K562 (cell line): ENCODE data around the gene CCDC69. TPM values are rescaled to one million over a fixed set of nuclear protein-coding genes. Genes with fewer than 3 reads are reported as not detected.

ENCODE experiments used
- ATAC-seq: fragments of 200-7000 bp; cut with Tn5 transposase; 3 replicates; pipeline ENCODE4 v1.9.1; 2020; ENCODE audit warnings: moderate library complexity
- BruUV-seq: library from RNA; stranded (reverse); fragments of 400-500 nt; replicated peaks from 2 replicates; lab custom pipeline; 2021; lab: Mats Ljungman, UMichigan
- CTCF ChIA-PET: fragments of 300-600 bp; formaldehyde crosslinking; extraction: SDS; loops from one replicate; lab custom pipeline; 2021; ENCODE audit warnings: low intra/inter-chr PET ratio; lab: Yijun Ruan, JAX
- POLR2A ChIA-PET: fragments of 300-600, 350-650 bp; sonication (Branson Sonifier 250); formaldehyde crosslinking; extraction: SDS; loops from one replicate; lab custom pipeline; 2021; ENCODE audit warnings: antibody characterized with exemption, inconsistent platforms; lab: Yijun Ruan, JAX
- DNase-seq, 4 experiments: peaks; one replicate each; pipeline versions ENCODE4 v3.0.0 to v3.0.0-alpha.2; 2011 to 2018; ENCODE audit warnings: low spot score in 3 of 4, mixed read lengths in 3 of 4; ENCODE audit errors: extremely low read depth in 1 of 4
- FAIRE-seq: peaks from 2 replicates; lab custom pipeline; 2011; peaks lifted over from hg19 to GRCh38; lab: Jason Lieb, UNC
- H2AFZ ChIP-seq: 2 replicates; pipeline ENCODE4 v1.6.0; 2011; ENCODE audit warnings: low read depth, low read length, control low read depth, inconsistent platforms
- H3K27ac ChIP-seq: fragments of 200-600 bp; 3 replicates; pipeline ENCODE4 v1.8.0; 2011; ENCODE audit warnings: low read depth, mild to moderate bottlenecking, control low read depth, inconsistent platforms, low read length, moderate library complexity, mixed read lengths; ENCODE audit errors: extremely low read depth
- H3K27me3 ChIP-seq, 2 experiments: fragments of 300-600 bp in 1 of 2; 2 replicates in 1 of 2; 3 replicates in 1 of 2; pipeline versions ENCODE4 v1.6.0 to v1.8.0; 2011; ENCODE audit warnings: inconsistent platforms in 2 of 2, low read length in 2 of 2, mild to moderate bottlenecking in 1 of 2, mixed read lengths in 1 of 2, moderate library complexity in 1 of 2; ENCODE audit not compliant: control insufficient read depth in 2 of 2, insufficient read depth in 2 of 2
- H3K36me3 ChIP-seq: fragments of 300-600 bp; 3 replicates; pipeline ENCODE4 v1.8.0; 2011; ENCODE audit warnings: mild to moderate bottlenecking, low read length, inconsistent platforms; ENCODE audit not compliant: control insufficient read depth, insufficient read depth
- H3K4me1 ChIP-seq, 2 experiments: fragments of 200-600 bp in 1 of 2; replicated peaks in 1 of 2; 2 replicates in 1 of 2; 3 replicates in 1 of 2; pipeline versions ENCODE4 v1.5.1 to v1.8.0; 2011; ENCODE audit warnings: inconsistent platforms in 2 of 2, low read length in 2 of 2, mild to moderate bottlenecking in 1 of 2, mixed read lengths in 1 of 2, moderate library complexity in 1 of 2; ENCODE audit not compliant: control insufficient read depth in 2 of 2, insufficient read depth in 2 of 2
- H3K4me2 ChIP-seq: 2 replicates; pipeline ENCODE4 v1.6.1; 2011; ENCODE audit warnings: low read length, control low read depth, inconsistent platforms, mixed read lengths; ENCODE audit not compliant: insufficient read depth
- H3K4me3 ChIP-seq: fragments of 200-600 bp; sonication (generic), shearing (Covaris generic); 2 replicates; pipeline ENCODE4 v1.5.1; 2016; ENCODE audit warnings: control low read depth, inconsistent platforms
- H3K79me2 ChIP-seq: fragments of 200-600 bp; 3 replicates; pipeline ENCODE4 v1.8.0; 2011; ENCODE audit warnings: low read length, inconsistent platforms; ENCODE audit not compliant: control insufficient read depth, insufficient read depth
- H3K9ac ChIP-seq, 2 experiments: 2 replicates each; pipeline versions ENCODE4 v1.6.0 to v1.6.1; 2011; ENCODE audit warnings: low read depth in 2 of 2, low read length in 2 of 2, control low read depth in 1 of 2, inconsistent platforms in 1 of 2, mild to moderate bottlenecking in 1 of 2, mixed read lengths in 1 of 2; ENCODE audit not compliant: insufficient read depth in 1 of 2
- H3K9me1 ChIP-seq: one replicate; pipeline ENCODE4 v1.6.0; 2011; ENCODE audit warnings: inconsistent platforms, mild to moderate bottlenecking, low read length, moderate library complexity; ENCODE audit not compliant: control insufficient read depth, insufficient read depth
- H3K9me3 ChIP-seq: replicated peaks from 2 replicates; pipeline ENCODE4 v1.5.1; 2011; ENCODE audit warnings: low read depth, low read length, inconsistent platforms; ENCODE audit not compliant: control insufficient read depth, insufficient read depth
- H4K20me1 ChIP-seq: replicated peaks from 2 replicates; pipeline ENCODE4 v1.6.1; 2011; ENCODE audit warnings: low read length, inconsistent platforms, mixed read lengths; ENCODE audit not compliant: control insufficient read depth, insufficient read depth
- GABPB2 ChIP-seq: fragments of 250-450 bp; sonication (Bioruptor Pico); conservative IDR thresholded peaks from 2 replicates; pipeline ENCODE4 v1.5.1; 2021; ENCODE audit warnings: mild to moderate bottlenecking
- HNRNPLL ChIP-seq: fragments of 200-400 bp; formaldehyde crosslinking; IDR thresholded peaks from 2 replicates; pipeline ENCODE4 v1.6.1; 2017; ENCODE audit warnings: low read length, low read depth, mild to moderate bottlenecking; ENCODE audit not compliant: poor library complexity, severe bottlenecking
- MEIS2 ChIP-seq: fragments of 450-650 bp; IDR thresholded peaks from 2 replicates; pipeline ENCODE4 v1.6.1; 2014; ENCODE audit warnings: mild to moderate bottlenecking; ENCODE audit not compliant: partially characterized antibody
- MTA2 ChIP-seq: fragments of 450-650 bp; IDR thresholded peaks from 2 replicates; pipeline ENCODE4 v1.6.1; 2016; ENCODE audit warnings: low read depth
- NBN ChIP-seq: fragments of 450-650 bp; IDR thresholded peaks from 2 replicates; pipeline ENCODE4 v1.6.1; 2016; ENCODE audit warnings: low read depth, mild to moderate bottlenecking
- PCBP1 ChIP-seq: fragments of 200-400 bp; formaldehyde crosslinking; IDR thresholded peaks from 2 replicates; pipeline ENCODE4 v1.6.1; 2018; ENCODE audit warnings: mild to moderate bottlenecking, low read depth, low read length; ENCODE audit not compliant: poor library complexity, severe bottlenecking
- TAF7 ChIP-seq: fragments of 450-650 bp; IDR thresholded peaks from 2 replicates; pipeline ENCODE4 v1.6.1; 2016; ENCODE audit warnings: missing genetic modification characterization, missing compliant biosample characterization
- TCF7L2 ChIP-seq: fragments of 150-350 bp; IDR thresholded peaks from 2 replicates; pipeline ENCODE4 v1.6.1; 2016; ENCODE audit warnings: low read depth, mild to moderate bottlenecking, low read length, moderate library complexity
- XRCC5 ChIP-seq: fragments of 200-400 bp; formaldehyde crosslinking; IDR thresholded peaks from 2 replicates; pipeline ENCODE4 v1.6.1; 2017; ENCODE audit warnings: low read depth, mild to moderate bottlenecking, low read length
- ZNF277 ChIP-seq: fragments of 250-450 bp; sonication (Bioruptor Pico); IDR thresholded peaks from 2 replicates; pipeline ENCODE4 v1.8.0; 2022; ENCODE audit warnings: inconsistent platforms, mild to moderate bottlenecking, moderate library complexity, borderline replicate concordance
- ZNF324 ChIP-seq: fragments of 250-450 bp; sonication (Bioruptor Pico); IDR thresholded peaks from 2 replicates; pipeline ENCODE4 v1.4.0; 2020; ENCODE audit warnings: mild to moderate bottlenecking
- WGBS: fragments of 100-300 bp; shearing (Covaris generic); methylation state at CpG from one replicate; pipeline ENCODE4 v1.1.6; 2016; ENCODE audit warnings: low coverage, mixed read lengths; ENCODE audit not compliant: insufficient coverage; ENCODE audit errors: missing lambda C conversion rate; 5-methylcytosine and 5-hydroxymethylcytosine counted together
- in situ Hi-C: fragments of 300-500 bp; cut with MboI; formaldehyde crosslinking; loops from 4 replicates; pipeline ENCODE4 v1.15.0; 2018; ENCODE audit warnings: inconsistent platforms, mixed read lengths
- intact Hi-C: fragments of 100-400 bp; cut with micrococcal nuclease; formaldehyde crosslinking; loops from 2 replicates; pipeline ENCODE4 v1.14.2; 2022
- polyA plus RNA-seq, 8 experiments: library from polyadenylated mRNA; depleted of rRNA in 4 of 8; stranded (reverse) in 5 of 8; unstranded in 3 of 8; fragments of >200 nt; fragmentation: Nextera tagmentation in 2 of 8; fragmentation: Illumina TruSeq in 1 of 8; extraction: Ambion mirVana in 2 of 8; extraction: Trizol in 1 of 8; gene quantifications; 2 replicates each; pipeline versions ENCODE4 v1.2.1 to v1.2.3, GENCODE V29; 2011 to 2014; ENCODE audit warnings: inconsistent platforms in 1 of 8, missing spikeins in 1 of 8
- total RNA-seq, 7 experiments: library from RNA; depleted of rRNA in 6 of 7; stranded (reverse); fragments of >200 nt in 6 of 7; fragmentation: Illumina TruSeq in 2 of 7; extraction: Trizol in 2 of 7; gene quantifications; 2 replicates each; pipeline versions ENCODE4 v1.2.1 to v1.2.3, GENCODE V29; 2011 to 2021; ENCODE audit warnings: low replicate concordance in 1 of 7
- TF ChIP-seq, protein P1 (sequence below): sonication (generic); formaldehyde crosslinking; IDR thresholded peaks from 2 replicates; pipeline ENCODE4 v1.8.0; 2022; ENCODE audit warnings: mild to moderate bottlenecking, missing genetic modification reagents

The CCDC69 gene
- total and polyA plus RNA-seq, 9 of the 15 experiments (the other 6 are each of a cell fraction or from before 2014, with no cell fraction given): 0.65 to 12.2 (median 7.6) TPM

GRCh38 chr5:151144922-151145321 is 79.0 kb downstream of the CCDC69 start:
- Histone ChIP-seq H3K4me3 (no peak overlapping the region), H3K9ac (no peak overlapping the region), H3K27ac (no peak overlapping the region), H3K9me1 (no peaks in the 10 kb centered on the region), H3K4me2 (no peak overlapping the region), H3K36me3 (no peaks in the 10 kb centered on the region), H4K20me1 (no peaks in the 10 kb centered on the region; the same call in 1 of the 2 replicates), H2AFZ (no peak overlapping the region), H3K79me2 (no peaks in the 10 kb centered on the region), H3K9me3 (no peaks in the 10 kb centered on the region), H3K27me3 (peaks cover 21 to 59% of the 10 kb centered on the region in 2 experiments; a peak in 3 of 5 replicates), H3K4me1 (no peaks in the 10 kb centered on the region; a peak in 1 of 5 replicates)
- no peak for ATAC-seq
- no peak for FAIRE-seq
- intact Hi-C loops: no loop called here
- in situ Hi-C loops: no loop called here
- ChIA-PET POLR2A (no interaction called here), CTCF (no interaction called here)
- WGBS: 4% methylated on average over 7 of the region's 7 CpGs
- TF ChIP-seq NBN (no peak), MTA2 (no peak), TCF7L2 (no peak), MEIS2 (no peak)
- no peak for DNase-seq
- BruUV-seq: no TSS peak

- Histone ChIP-seq H3K4me2 (no peak overlapping the region), H3K79me2 (no peaks in the 10 kb centered on the region), H3K9me3 (no peaks in the 10 kb centered on the region), H3K27ac (no peak overlapping the region), H3K4me3 (no peak overlapping the region), H2AFZ (no peak overlapping the region), H3K9ac (no peak overlapping the region), H3K36me3 (no peaks in the 10 kb centered on the region), H3K9me1 (no peaks in the 10 kb centered on the region), H3K27me3 (peaks cover 21 to 59% of the 10 kb centered on the region in 2 experiments; a peak in 3 of 5 replicates), H3K4me1 (no peaks in the 10 kb centered on the region), H4K20me1 (no peaks in the 10 kb centered on the region; the same call in 1 of the 2 replicates)
- POLR2A ChIA-PET: no interaction called here
- DNase-seq: no peak
- no peak for ATAC-seq
- no peak for FAIRE-seq
- WGBS: 20% methylated on average over 6 of the region's 6 CpGs
- CTCF ChIA-PET: no interaction called here
- intact Hi-C loops: no loop called here
- in situ Hi-C loops: no loop called here
- BruUV-seq: no TSS peak
- no peak for TF ChIP-seq ZNF324 (CRISPR knock-in tag)
- no peak for TF ChIP-seq XRCC5
- TF ChIP-seq GABPB2 (CRISPR knock-in tag): no peak
- TF ChIP-seq ZNF277: no peak
- TF ChIP-seq TAF7 (tag): no peak
- TF ChIP-seq, protein P1, sequence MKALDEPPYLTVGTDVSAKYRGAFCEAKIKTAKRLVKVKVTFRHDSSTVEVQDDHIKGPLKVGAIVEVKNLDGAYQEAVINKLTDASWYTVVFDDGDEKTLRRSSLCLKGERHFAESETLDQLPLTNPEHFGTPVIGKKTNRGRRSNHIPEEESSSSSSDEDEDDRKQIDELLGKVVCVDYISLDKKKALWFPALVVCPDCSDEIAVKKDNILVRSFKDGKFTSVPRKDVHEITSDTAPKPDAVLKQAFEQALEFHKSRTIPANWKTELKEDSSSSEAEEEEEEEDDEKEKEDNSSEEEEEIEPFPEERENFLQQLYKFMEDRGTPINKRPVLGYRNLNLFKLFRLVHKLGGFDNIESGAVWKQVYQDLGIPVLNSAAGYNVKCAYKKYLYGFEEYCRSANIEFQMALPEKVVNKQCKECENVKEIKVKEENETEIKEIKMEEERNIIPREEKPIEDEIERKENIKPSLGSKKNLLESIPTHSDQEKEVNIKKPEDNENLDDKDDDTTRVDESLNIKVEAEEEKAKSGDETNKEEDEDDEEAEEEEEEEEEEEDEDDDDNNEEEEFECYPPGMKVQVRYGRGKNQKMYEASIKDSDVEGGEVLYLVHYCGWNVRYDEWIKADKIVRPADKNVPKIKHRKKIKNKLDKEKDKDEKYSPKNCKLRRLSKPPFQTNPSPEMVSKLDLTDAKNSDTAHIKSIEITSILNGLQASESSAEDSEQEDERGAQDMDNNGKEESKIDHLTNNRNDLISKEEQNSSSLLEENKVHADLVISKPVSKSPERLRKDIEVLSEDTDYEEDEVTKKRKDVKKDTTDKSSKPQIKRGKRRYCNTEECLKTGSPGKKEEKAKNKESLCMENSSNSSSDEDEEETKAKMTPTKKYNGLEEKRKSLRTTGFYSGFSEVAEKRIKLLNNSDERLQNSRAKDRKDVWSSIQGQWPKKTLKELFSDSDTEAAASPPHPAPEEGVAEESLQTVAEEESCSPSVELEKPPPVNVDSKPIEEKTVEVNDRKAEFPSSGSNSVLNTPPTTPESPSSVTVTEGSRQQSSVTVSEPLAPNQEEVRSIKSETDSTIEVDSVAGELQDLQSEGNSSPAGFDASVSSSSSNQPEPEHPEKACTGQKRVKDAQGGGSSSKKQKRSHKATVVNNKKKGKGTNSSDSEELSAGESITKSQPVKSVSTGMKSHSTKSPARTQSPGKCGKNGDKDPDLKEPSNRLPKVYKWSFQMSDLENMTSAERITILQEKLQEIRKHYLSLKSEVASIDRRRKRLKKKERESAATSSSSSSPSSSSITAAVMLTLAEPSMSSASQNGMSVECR (CRISPR knock-in tag): no peak
- TF ChIP-seq PCBP1: no peak
- TF ChIP-seq HNRNPLL: no peak
Observed at GRCh38 chr5:151144275-151144674, 79.6 kb downstream of the CCDC69 start.
